ENCODE data around the gene LAMA1.

Gene LAMA1

DNA sequence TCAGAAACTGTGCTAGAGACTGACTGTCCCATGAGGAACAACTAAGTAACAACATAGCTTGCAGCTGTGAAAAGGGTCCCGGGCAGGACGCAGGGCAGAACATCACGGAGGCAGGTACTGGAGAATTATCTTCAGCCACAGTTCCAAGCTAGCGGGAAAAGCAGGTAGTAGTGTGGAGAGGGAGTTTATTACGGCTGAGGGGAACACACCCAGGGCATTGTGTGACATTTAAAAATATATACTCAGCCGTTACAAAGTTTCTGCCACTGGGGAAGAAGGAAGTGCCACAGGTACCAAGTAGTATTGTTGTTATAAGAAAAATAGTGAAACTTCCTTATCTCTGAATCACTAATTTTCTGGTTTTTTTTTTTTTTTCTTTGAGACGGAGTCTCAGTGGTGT is 179.6 kb downstream of the LAMA1 start:
- POLR2A ChIA-PET, result no interaction called here
- CTCF ChIA-PET, result interaction anchor here (0.7 to 0.9 kb wide), 2 partner anchors 13 to 19 kb away, joined by 3 read pairs; no protein-coding TSS in a partner anchor
- WGBS (ENCODE audit: insufficient coverage), result 0% methylated on average over 1 of the region's 7 CpGs

DNA sequence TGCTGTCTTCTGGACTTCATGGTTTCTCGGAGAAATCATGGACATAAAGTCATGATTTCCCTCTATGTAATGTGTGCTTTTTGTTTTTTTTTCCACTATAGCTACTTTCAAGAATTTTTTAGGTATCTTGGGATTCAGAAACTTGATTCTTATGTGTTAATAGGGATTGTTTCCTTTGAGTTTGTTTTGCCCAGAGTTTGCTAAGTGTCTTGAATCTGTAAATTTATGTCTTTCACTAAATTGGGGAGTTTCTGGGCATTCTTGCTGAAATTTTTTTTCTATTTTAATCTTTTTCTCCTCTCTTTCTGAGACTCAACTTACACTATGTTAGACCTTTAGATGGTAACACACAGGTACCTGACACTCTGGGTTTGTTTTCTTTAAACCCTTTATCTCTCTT is 182.7 kb downstream of the LAMA1 start:
- no peak overlapping the region for H3K27ac ChIP-seq (ENCODE audit: insufficient read depth in 1 of 2, low read depth in 1 of 2, low read length in 2 of 2, poor library complexity in 1 of 2, severe bottlenecking in 2 of 2)
- POLR2A ChIA-PET, result no interaction called here
- H3K4me1 ChIP-seq (ENCODE audit: control extremely low read depth in 1 of 4, control insufficient read depth in 4 of 4, insufficient read depth in 4 of 4, low read length in 3 of 4), result peaks cover 0 to 5% (median 2%) of the 10 kb centered on the region in 4 experiments
- H3K9me3 ChIP-seq (ENCODE audit: control extremely low read depth in 1 of 5, control insufficient read depth in 4 of 5, insufficient read depth in 2 of 5, low read depth in 1 of 5, low read length in 4 of 5), result no peaks in the 10 kb centered on the region
- DNase-seq, result no peak
- H3K4me3 ChIP-seq (ENCODE audit: control insufficient read depth in 1 of 7, extremely low read depth in 1 of 7, insufficient read depth in 4 of 7, low read depth in 2 of 7, low read length in 6 of 7), result no peak overlapping the region
- no peaks in the 10 kb centered on the region for H3K27me3 ChIP-seq (replicated peaks in 2 of 5; ENCODE audit: control insufficient read depth in 4 of 5, insufficient read depth in 5 of 5, low read length in 4 of 5)
- CTCF ChIA-PET, result interaction anchor here (0.8 kb wide), 1 partner anchor 87 kb away, joined by 3 read pairs; no protein-coding TSS in a partner anchor
- WGBS (ENCODE audit: insufficient coverage), result no CpG with 5 or more reads among the region's 1 CpG
- H3K36me3 ChIP-seq (ENCODE audit: control insufficient read depth in 4 of 4, insufficient read depth in 4 of 4, low read length in 3 of 4), result no peaks in the 10 kb centered on the region

More for the DNA sequence above, 179.6 kb downstream of the LAMA1 start:
- Histone ChIP-seq H3K9me3 (ENCODE audit: control extremely low read depth in 1 of 5, control insufficient read depth in 4 of 5, insufficient read depth in 2 of 5, low read depth in 1 of 5, low read length in 4 of 5) (no peaks in the 10 kb centered on the region), H3K36me3 (ENCODE audit: control insufficient read depth in 4 of 4, insufficient read depth in 4 of 4, low read length in 3 of 4) (no peaks in the 10 kb centered on the region), H3K4me3 (ENCODE audit: control insufficient read depth in 1 of 7, extremely low read depth in 1 of 7, insufficient read depth in 4 of 7, low read depth in 2 of 7, low read length in 6 of 7) (peak overlapping the region in 3 of 7 experiments; percentile 11 to 70 (median 26)), H3K27ac (ENCODE audit: insufficient read depth in 1 of 2, low read depth in 1 of 2, low read length in 2 of 2, poor library complexity in 1 of 2, severe bottlenecking in 2 of 2) (no peak overlapping the region), H3K27me3 (replicated peaks in 2 of 5; ENCODE audit: control insufficient read depth in 4 of 5, insufficient read depth in 5 of 5, low read length in 4 of 5) (peaks cover 0 to 7% (median 4%) of the 10 kb centered on the region in 5 experiments), H3K4me1 (ENCODE audit: control extremely low read depth in 1 of 4, control insufficient read depth in 4 of 4, insufficient read depth in 4 of 4, low read length in 3 of 4) (peaks cover 0 to 5% (median 2%) of the 10 kb centered on the region in 4 experiments)
- peak in 2 of 3 donors; percentile 11 to 19 for DNase-seq

DNA sequence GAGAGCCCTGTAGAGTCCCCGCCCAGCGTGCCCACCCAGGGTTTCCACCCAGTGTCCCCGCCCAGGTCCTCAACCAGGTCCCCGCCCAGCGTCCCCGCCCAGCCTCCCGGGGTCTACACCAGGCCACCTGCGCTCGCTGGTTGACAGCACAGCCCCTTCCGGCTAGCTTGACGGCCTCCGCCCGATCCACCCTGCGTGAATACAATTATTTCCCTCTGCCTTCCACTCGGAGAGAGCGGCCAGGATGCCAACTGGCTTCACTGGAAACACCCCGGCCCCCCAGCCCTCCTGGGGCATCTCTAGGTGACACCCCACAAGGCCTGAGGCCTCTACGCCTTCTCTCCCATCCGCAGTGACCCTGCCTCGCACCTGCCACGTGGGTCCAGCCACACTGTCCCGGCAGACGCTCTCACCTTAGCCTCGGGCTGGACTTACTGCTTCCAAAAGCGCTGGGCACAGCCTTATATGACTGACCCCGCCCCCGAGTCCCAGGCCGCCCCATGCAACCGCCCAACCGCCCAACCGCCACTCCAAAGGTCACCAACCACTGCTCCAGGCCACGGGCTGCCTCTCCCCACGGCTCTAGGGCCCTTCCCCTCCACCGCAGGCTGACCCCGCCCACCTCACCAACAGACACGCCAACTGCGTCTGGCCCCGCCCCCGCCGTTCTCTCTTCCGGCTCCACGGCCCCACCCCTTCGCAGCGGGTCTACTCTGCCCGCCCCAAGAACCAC is 188.1 kb downstream of the LAMA1 start:
- no peaks in the 10 kb centered on the region for H3K36me3 ChIP-seq (ENCODE audit: control insufficient read depth in 4 of 4, insufficient read depth in 4 of 4, low read length in 3 of 4)
- POLR2A ChIA-PET, result no interaction called here
- H3K27ac ChIP-seq (ENCODE audit: insufficient read depth in 1 of 2, low read depth in 1 of 2, low read length in 2 of 2, poor library complexity in 1 of 2, severe bottlenecking in 2 of 2), result no peak overlapping the region
- CTCF ChIA-PET, result interaction anchor here (1.2 to 2.2 kb wide), 2 partner anchors 9 to 248 kb away, joined by 3 to 13 read pairs; no protein-coding TSS in a partner anchor
- no peaks in the 10 kb centered on the region for H3K4me1 ChIP-seq (ENCODE audit: control extremely low read depth in 1 of 4, control insufficient read depth in 4 of 4, insufficient read depth in 4 of 4, low read length in 3 of 4)
- no peak overlapping the region for H3K4me3 ChIP-seq (ENCODE audit: control insufficient read depth in 1 of 7, extremely low read depth in 1 of 7, insufficient read depth in 4 of 7, low read depth in 2 of 7, low read length in 6 of 7)
- H3K27me3 ChIP-seq (replicated peaks in 2 of 5; ENCODE audit: control insufficient read depth in 4 of 5, insufficient read depth in 5 of 5, low read length in 4 of 5), result no peaks in the 10 kb centered on the region
- H3K9me3 ChIP-seq (ENCODE audit: control extremely low read depth in 1 of 5, control insufficient read depth in 4 of 5, insufficient read depth in 2 of 5, low read depth in 1 of 5, low read length in 4 of 5), result no peaks in the 10 kb centered on the region
- no peak for DNase-seq
- WGBS (ENCODE audit: insufficient coverage), result 96% methylated on average over 41 of the region's 45 CpGs

DNA sequence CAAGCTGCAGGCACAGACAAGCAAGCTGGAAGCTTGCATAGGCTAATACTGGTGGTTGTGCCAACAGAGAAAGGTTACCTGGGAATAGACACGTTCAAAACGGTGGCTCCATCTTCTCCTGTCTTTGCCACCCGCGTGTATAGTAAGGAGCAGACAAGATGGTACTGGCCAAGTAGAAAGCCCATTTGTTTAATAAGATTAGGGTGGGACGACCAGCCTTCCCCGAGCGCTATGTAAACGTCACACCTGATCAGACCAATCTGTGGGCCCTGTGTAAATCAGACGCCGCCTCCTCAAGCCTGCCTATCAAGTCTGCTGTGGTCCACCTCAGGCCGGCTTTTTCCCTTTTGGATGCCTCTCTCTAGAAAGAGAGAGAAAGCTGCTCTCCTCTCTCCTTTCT is 189.2 kb downstream of the LAMA1 start:
- Histone ChIP-seq H3K27ac (ENCODE audit: insufficient read depth in 1 of 2, low read depth in 1 of 2, low read length in 2 of 2, poor library complexity in 1 of 2, severe bottlenecking in 2 of 2) (no peak overlapping the region), H3K36me3 (ENCODE audit: control insufficient read depth in 4 of 4, insufficient read depth in 4 of 4, low read length in 3 of 4) (no peaks in the 10 kb centered on the region), H3K27me3 (replicated peaks in 2 of 5; ENCODE audit: control insufficient read depth in 4 of 5, insufficient read depth in 5 of 5, low read length in 4 of 5) (no peaks in the 10 kb centered on the region), H3K9me3 (ENCODE audit: control extremely low read depth in 1 of 5, control insufficient read depth in 4 of 5, insufficient read depth in 2 of 5, low read depth in 1 of 5, low read length in 4 of 5) (no peaks in the 10 kb centered on the region), H3K4me1 (ENCODE audit: control extremely low read depth in 1 of 4, control insufficient read depth in 4 of 4, insufficient read depth in 4 of 4, low read length in 3 of 4) (no peaks in the 10 kb centered on the region), H3K4me3 (ENCODE audit: control insufficient read depth in 1 of 7, extremely low read depth in 1 of 7, insufficient read depth in 4 of 7, low read depth in 2 of 7, low read length in 6 of 7) (no peak overlapping the region)
- DNase-seq, result no peak
- POLR2A ChIA-PET, result no interaction called here
- CTCF ChIA-PET, result interaction anchor here (1.2 kb wide), 1 partner anchor 249 kb away, joined by 3 read pairs; no protein-coding TSS in a partner anchor
- 96% methylated on average over 11 of the region's 11 CpGs for WGBS (ENCODE audit: insufficient coverage)

DNA sequence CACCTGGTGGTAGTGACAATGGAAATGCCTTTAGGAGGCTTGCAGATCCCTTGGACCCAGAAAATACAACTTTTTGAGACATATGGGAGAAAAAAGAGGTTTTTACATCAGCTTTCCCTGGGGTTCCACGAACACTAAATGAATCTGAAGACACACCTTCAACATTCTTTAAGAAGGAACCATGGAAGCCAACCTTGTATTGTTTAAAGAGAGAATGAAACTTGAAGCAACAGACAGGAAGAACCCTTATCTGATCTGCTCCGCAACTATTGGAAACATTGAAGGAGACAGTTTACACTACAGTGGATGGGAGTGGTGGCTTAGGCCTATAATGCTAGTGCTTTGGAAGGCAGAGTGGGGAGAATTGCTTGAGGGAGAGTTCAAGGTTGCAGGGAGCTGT is 190.4 kb downstream of the LAMA1 start:
- ChIA-PET CTCF (no interaction called here), POLR2A (no interaction called here)
- no peaks in the 10 kb centered on the region for H3K27me3 ChIP-seq (replicated peaks in 2 of 5; ENCODE audit: control insufficient read depth in 4 of 5, insufficient read depth in 5 of 5, low read length in 4 of 5)
- H3K27ac ChIP-seq (ENCODE audit: insufficient read depth in 1 of 2, low read depth in 1 of 2, low read length in 2 of 2, poor library complexity in 1 of 2, severe bottlenecking in 2 of 2), result no peak overlapping the region
- no peaks in the 10 kb centered on the region for H3K9me3 ChIP-seq (ENCODE audit: control extremely low read depth in 1 of 5, control insufficient read depth in 4 of 5, insufficient read depth in 2 of 5, low read depth in 1 of 5, low read length in 4 of 5)
- no peak for DNase-seq
- no peak overlapping the region for H3K4me3 ChIP-seq (ENCODE audit: control insufficient read depth in 1 of 7, extremely low read depth in 1 of 7, insufficient read depth in 4 of 7, low read depth in 2 of 7, low read length in 6 of 7)
- no peaks in the 10 kb centered on the region for H3K4me1 ChIP-seq (ENCODE audit: control extremely low read depth in 1 of 4, control insufficient read depth in 4 of 4, insufficient read depth in 4 of 4, low read length in 3 of 4)
- H3K36me3 ChIP-seq (ENCODE audit: control insufficient read depth in 4 of 4, insufficient read depth in 4 of 4, low read length in 3 of 4), result no peaks in the 10 kb centered on the region
- WGBS (ENCODE audit: insufficient coverage), result no CpG with 5 or more reads among the region's 2 CpGs

DNA sequence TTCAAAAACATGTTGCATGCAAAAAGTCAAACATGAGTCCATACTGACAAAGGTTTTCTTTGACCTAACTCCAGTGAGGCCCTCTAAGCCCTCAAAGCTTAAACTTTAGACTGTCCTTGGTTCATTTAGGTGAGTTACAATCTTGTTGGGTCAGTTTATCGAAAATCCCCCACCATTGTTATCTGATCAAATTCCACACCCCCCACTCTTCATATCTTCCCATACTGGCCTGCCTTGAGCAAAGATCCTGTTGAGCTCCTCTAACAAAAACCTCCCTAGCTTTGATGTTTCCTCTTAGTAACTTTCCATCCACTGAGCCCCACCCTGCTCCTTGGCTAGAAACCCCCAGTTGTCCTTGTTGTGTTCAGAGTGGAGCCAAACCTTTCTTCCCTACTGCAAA is 194.4 kb downstream of the LAMA1 start:
- ChIA-PET POLR2A (no interaction called here), CTCF (no interaction called here)
- 100% methylated on average over 1 of the region's 1 CpG for WGBS (ENCODE audit: insufficient coverage)
- H3K27me3 ChIP-seq (replicated peaks in 2 of 5; ENCODE audit: control insufficient read depth in 4 of 5, insufficient read depth in 5 of 5, low read length in 4 of 5), result no peaks in the 10 kb centered on the region
- no peaks in the 10 kb centered on the region for H3K4me1 ChIP-seq (ENCODE audit: control extremely low read depth in 1 of 4, control insufficient read depth in 4 of 4, insufficient read depth in 4 of 4, low read length in 3 of 4)
- H3K9me3 ChIP-seq (ENCODE audit: control extremely low read depth in 1 of 5, control insufficient read depth in 4 of 5, insufficient read depth in 2 of 5, low read depth in 1 of 5, low read length in 4 of 5), result no peaks in the 10 kb centered on the region
- no peaks in the 10 kb centered on the region for H3K36me3 ChIP-seq (ENCODE audit: control insufficient read depth in 4 of 4, insufficient read depth in 4 of 4, low read length in 3 of 4)
- no peak for DNase-seq
- no peak overlapping the region for H3K27ac ChIP-seq (ENCODE audit: insufficient read depth in 1 of 2, low read depth in 1 of 2, low read length in 2 of 2, poor library complexity in 1 of 2, severe bottlenecking in 2 of 2)
- H3K4me3 ChIP-seq (ENCODE audit: control insufficient read depth in 1 of 7, extremely low read depth in 1 of 7, insufficient read depth in 4 of 7, low read depth in 2 of 7, low read length in 6 of 7), result no peak overlapping the region

DNA sequence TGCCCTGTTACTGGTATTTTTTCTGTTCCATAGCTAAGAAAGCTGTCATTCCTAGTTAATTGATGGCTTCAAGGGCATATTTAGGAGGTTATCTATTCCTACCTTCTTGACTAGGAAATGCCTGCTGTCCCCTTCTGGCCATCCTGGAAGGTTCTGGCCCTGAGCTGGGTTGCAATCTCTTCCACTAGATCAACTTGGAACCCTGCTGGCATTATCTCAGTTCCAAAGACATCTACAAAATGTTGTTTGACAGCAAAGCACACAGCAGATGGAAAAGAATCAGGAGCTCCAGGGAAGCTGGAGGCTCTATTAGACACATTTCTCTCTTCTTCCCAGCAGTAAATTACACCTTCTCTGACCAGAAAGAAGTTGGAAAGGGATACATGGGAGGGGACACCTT is 196.0 kb downstream of the LAMA1 start:
- ChIA-PET CTCF (interaction anchor here (0.9 to 3.9 kb wide), 16 partner anchors 9 to 258 kb away, joined by 3 to 33 read pairs (median 4); no protein-coding TSS in a partner anchor), POLR2A (no interaction called here)
- DNase-seq, result no peak
- Histone ChIP-seq H3K36me3 (ENCODE audit: control insufficient read depth in 4 of 4, insufficient read depth in 4 of 4, low read length in 3 of 4) (no peaks in the 10 kb centered on the region), H3K27ac (ENCODE audit: insufficient read depth in 1 of 2, low read depth in 1 of 2, low read length in 2 of 2, poor library complexity in 1 of 2, severe bottlenecking in 2 of 2) (no peak overlapping the region), H3K27me3 (replicated peaks in 2 of 5; ENCODE audit: control insufficient read depth in 4 of 5, insufficient read depth in 5 of 5, low read length in 4 of 5) (peaks cover 0 to 3% (median 0%) of the 10 kb centered on the region in 5 experiments), H3K4me3 (ENCODE audit: control insufficient read depth in 1 of 7, extremely low read depth in 1 of 7, insufficient read depth in 4 of 7, low read depth in 2 of 7, low read length in 6 of 7) (no peak overlapping the region), H3K4me1 (ENCODE audit: control extremely low read depth in 1 of 4, control insufficient read depth in 4 of 4, insufficient read depth in 4 of 4, low read length in 3 of 4) (no peaks in the 10 kb centered on the region), H3K9me3 (ENCODE audit: control extremely low read depth in 1 of 5, control insufficient read depth in 4 of 5, insufficient read depth in 2 of 5, low read depth in 1 of 5, low read length in 4 of 5) (no peaks in the 10 kb centered on the region)

All from common myeloid progenitor, CD34-positive (primary cell).